Measurements from ENCODE around the gene LHB.

The LHB gene

GRCh38 chr19:48992581-48993174, 24.2 kb downstream of the LHB start:
- TF ChIP-seq CTCF (IDR thresholded peaks at IDR 0.05), result no peak

GRCh38 chr19:48991873-48992580, 24.9 kb downstream of the LHB start:
- TF ChIP-seq CTCF (IDR thresholded peaks at IDR 0.05), result no peak

GRCh38 chr19:48991011-48991609, 25.8 kb downstream of the LHB start:
- TF ChIP-seq CTCF (IDR thresholded peaks at IDR 0.05), result no peak

- no peak for TF ChIP-seq CTCF (IDR thresholded peaks at IDR 0.05)
Observed at GRCh38 chr19:48990400-48990799, 26.5 kb downstream of the LHB start.

- no peak for TF ChIP-seq CTCF (IDR thresholded peaks at IDR 0.05)
Observed at GRCh38 chr19:48989701-48990291, 27.1 kb downstream of the LHB start.

- no peak for TF ChIP-seq CTCF (IDR thresholded peaks at IDR 0.05)
Observed at GRCh38 chr19:48988860-48989259, 28.0 kb downstream of the LHB start.

GRCh38 chr19:48988286-48988685, 28.6 kb downstream of the LHB start:
- TF ChIP-seq CTCF (IDR thresholded peaks at IDR 0.05), result no peak

Data from LNCAP (cell line).